ENCODE data around the gene SBNO1.

DNA sequence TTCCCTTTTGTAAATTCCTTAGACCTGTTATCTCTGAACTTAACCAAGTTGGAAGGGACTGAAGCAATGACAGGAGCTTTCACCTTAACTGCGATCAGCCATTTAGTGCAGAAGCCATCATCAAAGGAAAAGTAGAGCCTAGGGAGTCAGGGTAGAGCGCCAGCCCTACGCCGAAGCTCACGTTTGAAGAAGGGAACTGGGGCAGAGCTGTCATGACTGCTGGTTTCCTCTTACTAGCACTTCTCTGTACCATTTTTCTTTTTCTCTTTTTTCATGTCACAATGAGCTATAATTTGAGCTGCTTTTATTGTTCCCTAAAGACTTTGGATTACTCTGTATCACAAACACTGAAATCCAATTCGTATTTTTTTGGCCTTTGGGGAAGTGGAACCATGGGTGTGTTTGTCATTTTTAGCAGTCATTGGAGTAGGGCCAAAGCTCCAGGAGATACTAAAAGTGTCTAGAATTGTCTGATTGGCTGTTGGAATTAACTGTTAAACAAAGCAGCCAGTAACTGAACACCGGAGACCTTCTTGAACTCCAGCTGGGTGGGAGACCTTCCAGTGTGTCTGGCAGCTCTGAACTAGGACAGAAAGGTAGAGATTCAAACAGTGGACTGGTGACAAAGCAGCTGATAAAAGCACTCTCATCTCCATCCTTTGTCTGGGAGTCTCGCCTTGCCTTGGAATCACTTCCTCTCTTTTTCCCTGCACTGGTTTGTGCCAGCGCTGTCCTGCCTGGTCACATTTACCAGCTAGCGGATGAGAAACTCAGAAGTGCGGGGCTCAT, 122.3 kb downstream of the SBNO1 start:
- TF ChIP-seq POLR2A (IDR thresholded peaks at IDR 0.05) (no peak), EP300 (IDR thresholded peaks at IDR 0.05) (no peak)
- TF ChIP-seq, protein P1, sequence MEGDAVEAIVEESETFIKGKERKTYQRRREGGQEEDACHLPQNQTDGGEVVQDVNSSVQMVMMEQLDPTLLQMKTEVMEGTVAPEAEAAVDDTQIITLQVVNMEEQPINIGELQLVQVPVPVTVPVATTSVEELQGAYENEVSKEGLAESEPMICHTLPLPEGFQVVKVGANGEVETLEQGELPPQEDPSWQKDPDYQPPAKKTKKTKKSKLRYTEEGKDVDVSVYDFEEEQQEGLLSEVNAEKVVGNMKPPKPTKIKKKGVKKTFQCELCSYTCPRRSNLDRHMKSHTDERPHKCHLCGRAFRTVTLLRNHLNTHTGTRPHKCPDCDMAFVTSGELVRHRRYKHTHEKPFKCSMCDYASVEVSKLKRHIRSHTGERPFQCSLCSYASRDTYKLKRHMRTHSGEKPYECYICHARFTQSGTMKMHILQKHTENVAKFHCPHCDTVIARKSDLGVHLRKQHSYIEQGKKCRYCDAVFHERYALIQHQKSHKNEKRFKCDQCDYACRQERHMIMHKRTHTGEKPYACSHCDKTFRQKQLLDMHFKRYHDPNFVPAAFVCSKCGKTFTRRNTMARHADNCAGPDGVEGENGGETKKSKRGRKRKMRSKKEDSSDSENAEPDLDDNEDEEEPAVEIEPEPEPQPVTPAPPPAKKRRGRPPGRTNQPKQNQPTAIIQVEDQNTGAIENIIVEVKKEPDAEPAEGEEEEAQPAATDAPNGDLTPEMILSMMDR (IDR thresholded peaks at IDR 0.05) = no peak

Data from tibial nerve (tissue), 4 donors.